Liver (tissue), 9 donors: ENCODE measurements around the gene SLC25A13. TPM values are rescaled to one million over a fixed set of nuclear protein-coding genes. Genes with fewer than 3 reads are reported as not detected.

ENCODE experiments used
- DNase-seq: peaks from one replicate; pipeline ENCODE4 v3.0.0-alpha.2; 2017; ENCODE audit warnings: low spot score
- H3K27ac ChIP-seq, 2 donors: one replicate each; pipeline ENCODE4 v1.7.0; 2013; ENCODE audit warnings: inconsistent platforms in 2 of 2, low read length in 2 of 2, control low read depth in 1 of 2, low read depth in 1 of 2, mild to moderate bottlenecking in 1 of 2
- H3K27me3 ChIP-seq, 4 donors: one replicate each; pipeline versions ENCODE4 v1.6.1 to v1.7.0; 2013; ENCODE audit warnings: low read length in 3 of 4, inconsistent platforms in 1 of 4, mild to moderate bottlenecking in 1 of 4, moderate library complexity in 1 of 4; ENCODE audit not compliant: control insufficient read depth in 4 of 4, insufficient read depth in 4 of 4
- H3K36me3 ChIP-seq, 4 donors: one replicate each; pipeline versions ENCODE4 v1.6.1 to v1.7.0; 2013; ENCODE audit warnings: low read length in 3 of 4, mild to moderate bottlenecking in 3 of 4, low read depth in 1 of 4, moderate library complexity in 1 of 4; ENCODE audit not compliant: control insufficient read depth in 4 of 4, insufficient read depth in 3 of 4
- H3K4me1 ChIP-seq, 4 donors: one replicate each; pipeline versions ENCODE4 v1.6.1 to v1.7.0; 2013; ENCODE audit warnings: low read length in 3 of 4, mild to moderate bottlenecking in 3 of 4, moderate library complexity in 1 of 4; ENCODE audit not compliant: control insufficient read depth in 4 of 4, insufficient read depth in 4 of 4
- H3K4me3 ChIP-seq, 3 donors: one replicate each; pipeline versions ENCODE4 v1.6.1 to v1.7.0; 2013; ENCODE audit warnings: low read length in 3 of 3, control low read depth in 1 of 3, low read depth in 1 of 3, mild to moderate bottlenecking in 1 of 3
- H3K9ac ChIP-seq, 2 donors: one replicate each; pipeline ENCODE4 v1.7.0; 2013; ENCODE audit warnings: low read length in 2 of 2, mild to moderate bottlenecking in 2 of 2, moderate library complexity in 2 of 2, control low read depth in 1 of 2, low read depth in 1 of 2
- H3K9me3 ChIP-seq, 4 donors: one replicate each; pipeline versions ENCODE4 v1.6.1 to v1.7.0; 2013; ENCODE audit warnings: low read length in 3 of 4; ENCODE audit not compliant: control insufficient read depth in 4 of 4
- ATF3 ChIP-seq: IDR thresholded peaks from 2 replicates; pipeline ENCODE4 v1.6.1; 2016; ENCODE audit warnings: antibody characterized with exemption
- CTCF ChIP-seq: fragments of 150-350 bp; IDR thresholded peaks from 2 replicates; pipeline ENCODE4 v1.5.1; 2017; ENCODE audit warnings: improper control_type of control experiment, low read depth, low read length; ENCODE audit not compliant: missing input control
- FOXA1 ChIP-seq: IDR thresholded peaks from 2 replicates; pipeline ENCODE4 v1.6.1; 2016; ENCODE audit warnings: antibody characterized with exemption
- FOXA2 ChIP-seq: IDR thresholded peaks from 2 replicates; pipeline ENCODE4 v1.6.1; 2016; ENCODE audit warnings: antibody characterized with exemption
- GABPA ChIP-seq, 2 donors: IDR thresholded peaks in 1 of 2; conservative IDR thresholded peaks in 1 of 2; 2 replicates each; pipeline ENCODE4 v1.6.1; 2016; ENCODE audit warnings: antibody characterized with exemption in 2 of 2, mild to moderate bottlenecking in 1 of 2, moderate library complexity in 1 of 2
- HNF4A ChIP-seq, 2 donors: conservative IDR thresholded peaks; 2 replicates each; pipeline ENCODE4 v1.6.1; 2016; ENCODE audit warnings: antibody characterized with exemption in 2 of 2, mild to moderate bottlenecking in 2 of 2
- JUND ChIP-seq, 2 donors: IDR thresholded peaks; 2 replicates each; pipeline ENCODE4 v1.6.1; 2016; ENCODE audit warnings: antibody characterized with exemption in 2 of 2
- MAX ChIP-seq: IDR thresholded peaks from 2 replicates; pipeline ENCODE4 v1.6.1; 2016; ENCODE audit warnings: antibody characterized with exemption
- NR2F2 ChIP-seq: IDR thresholded peaks from 2 replicates; pipeline ENCODE4 v1.6.1; 2016; ENCODE audit warnings: antibody characterized with exemption
- RAD21 ChIP-seq, 2 donors: IDR thresholded peaks; 2 replicates each; pipeline ENCODE4 v1.6.1; 2016; ENCODE audit warnings: antibody characterized with exemption in 2 of 2, mild to moderate bottlenecking in 2 of 2
- REST ChIP-seq: IDR thresholded peaks from 2 replicates; pipeline ENCODE4 v1.6.1; 2016; ENCODE audit warnings: antibody characterized with exemption, mild to moderate bottlenecking
- RXRA ChIP-seq, 2 donors: IDR thresholded peaks; 2 replicates each; pipeline ENCODE4 v1.6.1; 2017 to 2018; ENCODE audit warnings: antibody characterized with exemption in 2 of 2, mild to moderate bottlenecking in 1 of 2
- TAF1 ChIP-seq: conservative IDR thresholded peaks from 2 replicates; pipeline ENCODE4 v1.6.1; 2016; ENCODE audit warnings: antibody characterized with exemption, mild to moderate bottlenecking
- YY1 ChIP-seq: IDR thresholded peaks from 2 replicates; pipeline ENCODE4 v1.6.1; 2016; ENCODE audit warnings: antibody characterized with exemption, mild to moderate bottlenecking
- WGBS: extraction: QIAGEN DNeasy Blood & Tissue Kit; methylation state at CpG from one replicate; pipeline ENCODE4 v1.1.7; 2013; 5-methylcytosine and 5-hydroxymethylcytosine counted together
- polyA plus RNA-seq, 2 donors: library from polyadenylated mRNA; stranded (reverse) in 1 of 2; unstranded in 1 of 2; fragments of 200-250 nt in 1 of 2; fragments of >200 nt in 1 of 2; fragmentation: Nextera tagmentation in 1 of 2; extraction: Ambion mirVana in 1 of 2; gene quantifications; one replicate each; pipeline versions ENCODE4 v1.2.1 to v1.2.3, GENCODE V29; 2013 to 2015
- total RNA-seq, 2 donors: library from RNA; depleted of rRNA; stranded (reverse); fragments of >200 nt; gene quantifications; one replicate each; pipeline ENCODE4 v1.2.3, GENCODE V29; 2014
- donor health status: healthy.
- donor health status: healthy.
- donor health status: healthy.
- donor health status: healthy.
- donor health status: healthy.

SLC25A13 gene
- total and polyA plus RNA-seq, 4 donors: 45.6 to 116 (median 63.9) TPM

- Histone ChIP-seq H3K4me1 (peaks cover 13 to 84% (median 69%) of the 10 kb centered on the region in 4 donors), H3K36me3 (peaks cover 0 to 4% (median 1%) of the 10 kb centered on the region in 4 donors), H3K27me3 (no peaks in the 10 kb centered on the region), H3K4me3 (no peak overlapping the region), H3K9ac (no peak overlapping the region), H3K27ac (no peak overlapping the region), H3K9me3 (no peaks in the 10 kb centered on the region)
- no peak for DNase-seq
- no peak for TF ChIP-seq TAF1
- TF ChIP-seq HNF4A (conservative IDR thresholded peaks at IDR 0.05): no peak
- no peak for TF ChIP-seq FOXA2
- no peak for TF ChIP-seq CTCF
- no peak for TF ChIP-seq RAD21 (IDR thresholded peaks at IDR 0.05)
- no peak for TF ChIP-seq ATF3
- no peak for TF ChIP-seq FOXA1
- no peak for TF ChIP-seq JUND (IDR thresholded peaks at IDR 0.05)
- no peak for TF ChIP-seq MAX
- TF ChIP-seq YY1: no peak
Observed at GRCh38 chr7:96315125-96315512, 6.8 kb downstream of the SLC25A13 start.

GRCh38 chr7:96314402-96315124 lies 7.3 kb downstream of the SLC25A13 start:
- no peak for DNase-seq
- Histone ChIP-seq H3K9me3 (no peaks in the 10 kb centered on the region), H3K27me3 (no peaks in the 10 kb centered on the region), H3K4me3 (no peak overlapping the region), H3K27ac (no peak overlapping the region), H3K36me3 (peaks cover 0 to 4% (median 1%) of the 10 kb centered on the region in 4 donors), H3K4me1 (peaks cover 14 to 84% (median 70%) of the 10 kb centered on the region in 4 donors), H3K9ac (no peak overlapping the region)
- TF ChIP-seq RXRA (IDR thresholded peaks at IDR 0.05): peak; percentile 15
- TF ChIP-seq JUND (IDR thresholded peaks at IDR 0.05): no peak
- 77% methylated on average over 4 of the region's 4 CpGs for WGBS

GRCh38 chr7:96313940-96314339 lies 8.0 kb downstream of the SLC25A13 start:
- 85% methylated on average over 3 of the region's 3 CpGs for WGBS
- H3K4me1 ChIP-seq: peaks cover 15 to 84% (median 71%) of the 10 kb centered on the region in 4 donors

More at GRCh38 chr7:96313940-96314339, 8.0 kb downstream of the SLC25A13 start:
- no peak overlapping the region for H3K4me3 ChIP-seq
- no peak for DNase-seq
- H3K27me3 ChIP-seq: no peaks in the 10 kb centered on the region
- H3K27ac ChIP-seq: no peak overlapping the region
- no peaks in the 10 kb centered on the region for H3K9me3 ChIP-seq
- peaks cover 0 to 4% (median 1%) of the 10 kb centered on the region in 4 donors for H3K36me3 ChIP-seq
- no peak overlapping the region for H3K9ac ChIP-seq
- TF ChIP-seq MAX (no peak), GABPA (IDR thresholded peaks at IDR 0.05 in 1 of 2, conservative IDR thresholded peaks at IDR 0.05 in 1 of 2) (no peak), CTCF (no peak), RAD21 (IDR thresholded peaks at IDR 0.05) (no peak), ATF3 (no peak), HNF4A (conservative IDR thresholded peaks at IDR 0.05) (no peak), NR2F2 (no peak), RXRA (IDR thresholded peaks at IDR 0.05) (no peak), REST (no peak)
